Measurements from ENCODE around the gene KRT81.

KRT81 gene

GRCh38 chr12:52246720-52247621, 44.4 kb downstream of the KRT81 start:
- no peak overlapping the region for H3K9ac ChIP-seq (ENCODE audit: low read length)
- no peak overlapping the region for H3K4ac ChIP-seq (ENCODE audit: low read depth, low read length)
- H3K4me1 ChIP-seq (ENCODE audit: control insufficient read depth in 1 of 2, insufficient read depth in 2 of 2, low read length in 2 of 2) = peaks cover 19 to 36% of the 10 kb centered on the region in 2 experiments
- no peaks in the 10 kb centered on the region for H3K79me1 ChIP-seq (ENCODE audit: low read length)
- no peak overlapping the region for H3K23ac ChIP-seq (ENCODE audit: low read length)
- H4K91ac ChIP-seq (ENCODE audit: low read depth, low read length) = no peak overlapping the region
- H3K36me3 ChIP-seq (ENCODE audit: control insufficient read depth in 1 of 2, insufficient read depth in 2 of 2, low read length in 2 of 2) = peaks cover 69 to 74% of the 10 kb centered on the region in 2 experiments
- H4K8ac ChIP-seq (ENCODE audit: low read depth, low read length) = no peak overlapping the region
- no peak overlapping the region for H3K4me3 ChIP-seq (ENCODE audit: low read depth, low read length)
- no peak overlapping the region for H3K14ac ChIP-seq (ENCODE audit: low read length)
- no peak overlapping the region for H3K27ac ChIP-seq (ENCODE audit: low read depth, low read length)
- H3K27me3 ChIP-seq (ENCODE audit: insufficient read depth, low read length) = no peaks in the 10 kb centered on the region
- peak in 1 of 2 donors; percentile 47 for DNase-seq
- no peak overlapping the region for H3K4me2 ChIP-seq (ENCODE audit: low read length)
- H2AK5ac ChIP-seq (ENCODE audit: low read length) = no peak overlapping the region
- no peaks in the 10 kb centered on the region for H3K79me2 ChIP-seq (ENCODE audit: control insufficient read depth, insufficient read depth, low read length, poor library complexity)
- H2BK12ac ChIP-seq (ENCODE audit: low read length) = no peak overlapping the region
- WGBS (ENCODE audit: extremely low coverage, insufficient coverage, insufficient read length) = no CpG with 5 or more reads among the region's 10 CpGs
- H2BK120ac ChIP-seq (ENCODE audit: insufficient read depth, low read length, poor library complexity) = no peak overlapping the region
- no peak overlapping the region for H3K18ac ChIP-seq (ENCODE audit: low read length)
- peaks cover 4% of the 10 kb centered on the region for H3K9me3 ChIP-seq (ENCODE audit: insufficient read depth, low read depth, low read length)
- no peak overlapping the region for H4K12ac ChIP-seq (ENCODE audit: low read depth, low read length)
- no peak overlapping the region for H2BK5ac ChIP-seq (ENCODE audit: low read depth, low read length, poor library complexity)
- no peak overlapping the region for H2AFZ ChIP-seq (ENCODE audit: insufficient read depth, low read length, poor library complexity)

- Histone ChIP-seq H3K4ac (ENCODE audit: low read depth, low read length) (no peak overlapping the region), H2BK12ac (ENCODE audit: low read length) (no peak overlapping the region), H4K12ac (ENCODE audit: low read depth, low read length) (no peak overlapping the region), H3K79me2 (ENCODE audit: control insufficient read depth, insufficient read depth, low read length, poor library complexity) (no peaks in the 10 kb centered on the region), H4K8ac (ENCODE audit: low read depth, low read length) (no peak overlapping the region), H3K9me3 (ENCODE audit: insufficient read depth, low read depth, low read length) (peaks cover 4% of the 10 kb centered on the region), H3K4me3 (ENCODE audit: low read depth, low read length) (no peak overlapping the region), H2BK5ac (ENCODE audit: low read depth, low read length, poor library complexity) (no peak overlapping the region), H3K14ac (ENCODE audit: low read length) (no peak overlapping the region), H3K27me3 (ENCODE audit: insufficient read depth, low read length) (no peaks in the 10 kb centered on the region), H2AK5ac (ENCODE audit: low read length) (no peak overlapping the region), H2BK120ac (ENCODE audit: insufficient read depth, low read length, poor library complexity) (no peak overlapping the region), H3K23ac (ENCODE audit: low read length) (no peak overlapping the region), H3K4me1 (ENCODE audit: control insufficient read depth in 1 of 2, insufficient read depth in 2 of 2, low read length in 2 of 2) (peaks cover 19 to 36% of the 10 kb centered on the region in 2 experiments), H3K27ac (ENCODE audit: low read depth, low read length) (no peak overlapping the region), H3K9ac (ENCODE audit: low read length) (no peak overlapping the region), H3K18ac (ENCODE audit: low read length) (no peak overlapping the region), H3K79me1 (ENCODE audit: low read length) (no peaks in the 10 kb centered on the region), H3K4me2 (ENCODE audit: low read length) (no peak overlapping the region), H2AFZ (ENCODE audit: insufficient read depth, low read length, poor library complexity) (no peak overlapping the region), H3K36me3 (ENCODE audit: control insufficient read depth in 1 of 2, insufficient read depth in 2 of 2, low read length in 2 of 2) (peaks cover 75 to 80% of the 10 kb centered on the region in 2 experiments), H4K91ac (ENCODE audit: low read depth, low read length) (no peak overlapping the region)
- peak in 1 of 2 donors; percentile 57 for DNase-seq
- no CpG with 5 or more reads among the region's 7 CpGs for WGBS (ENCODE audit: extremely low coverage, insufficient coverage, insufficient read length)
These were observed 45.3 kb downstream of the KRT81 start for GRCh38 chr12:52245962-52246569.

GRCh38 chr12:52245259-52245961, 45.9 kb downstream of the KRT81 start:
- H3K36me3 ChIP-seq (ENCODE audit: control insufficient read depth in 1 of 2, insufficient read depth in 2 of 2, low read length in 2 of 2) = peaks cover 75 to 83% of the 10 kb centered on the region in 2 experiments
- H3K18ac ChIP-seq (ENCODE audit: low read length) = no peak overlapping the region
- H2BK12ac ChIP-seq (ENCODE audit: low read length) = no peak overlapping the region
- no peak overlapping the region for H3K4ac ChIP-seq (ENCODE audit: low read depth, low read length)
- H3K23ac ChIP-seq (ENCODE audit: low read length) = no peak overlapping the region
- no peak overlapping the region for H4K12ac ChIP-seq (ENCODE audit: low read depth, low read length)
- no peak overlapping the region for H2BK5ac ChIP-seq (ENCODE audit: low read depth, low read length, poor library complexity)
- peak in 1 of 2 donors; percentile 29 for DNase-seq
- H4K8ac ChIP-seq (ENCODE audit: low read depth, low read length) = no peak overlapping the region
- no peak overlapping the region for H4K91ac ChIP-seq (ENCODE audit: low read depth, low read length)
- no peaks in the 10 kb centered on the region for H3K79me2 ChIP-seq (ENCODE audit: control insufficient read depth, insufficient read depth, low read length, poor library complexity)
- H3K4me1 ChIP-seq (ENCODE audit: control insufficient read depth in 1 of 2, insufficient read depth in 2 of 2, low read length in 2 of 2) = peaks cover 19 to 36% of the 10 kb centered on the region in 2 experiments
- no peak overlapping the region for H3K4me3 ChIP-seq (ENCODE audit: low read depth, low read length)
- H3K9me3 ChIP-seq (ENCODE audit: insufficient read depth, low read depth, low read length) = peaks cover 4% of the 10 kb centered on the region
- no peak overlapping the region for H2AK5ac ChIP-seq (ENCODE audit: low read length)
- H3K27ac ChIP-seq (ENCODE audit: low read depth, low read length) = no peak overlapping the region
- no CpG with 5 or more reads among the region's 20 CpGs for WGBS (ENCODE audit: extremely low coverage, insufficient coverage, insufficient read length)
- no peaks in the 10 kb centered on the region for H3K79me1 ChIP-seq (ENCODE audit: low read length)
- H2AFZ ChIP-seq (ENCODE audit: insufficient read depth, low read length, poor library complexity) = no peak overlapping the region
- no peak overlapping the region for H3K4me2 ChIP-seq (ENCODE audit: low read length)
- H2BK120ac ChIP-seq (ENCODE audit: insufficient read depth, low read length, poor library complexity) = no peak overlapping the region
- H3K27me3 ChIP-seq (ENCODE audit: insufficient read depth, low read length) = no peaks in the 10 kb centered on the region
- no peak overlapping the region for H3K14ac ChIP-seq (ENCODE audit: low read length)
- no peak overlapping the region for H3K9ac ChIP-seq (ENCODE audit: low read length)

- H3K4ac ChIP-seq (ENCODE audit: low read depth, low read length) = no peak overlapping the region
- H4K8ac ChIP-seq (ENCODE audit: low read depth, low read length) = no peak overlapping the region
- WGBS (ENCODE audit: extremely low coverage, insufficient coverage, insufficient read length) = no CpG with 5 or more reads among the region's 3 CpGs
- H2BK12ac ChIP-seq (ENCODE audit: low read length) = peak overlapping the region; percentile 25
- H3K9ac ChIP-seq (ENCODE audit: low read length) = no peak overlapping the region
- H3K4me3 ChIP-seq (ENCODE audit: low read depth, low read length) = no peak overlapping the region
- H2BK5ac ChIP-seq (ENCODE audit: low read depth, low read length, poor library complexity) = no peak overlapping the region
- no peak overlapping the region for H3K23ac ChIP-seq (ENCODE audit: low read length)
- H3K4me1 ChIP-seq (ENCODE audit: control insufficient read depth in 1 of 2, insufficient read depth in 2 of 2, low read length in 2 of 2) = peaks cover 19 to 37% of the 10 kb centered on the region in 2 experiments
- no peak overlapping the region for H4K91ac ChIP-seq (ENCODE audit: low read depth, low read length)
- H4K12ac ChIP-seq (ENCODE audit: low read depth, low read length) = no peak overlapping the region
- DNase-seq = peak in 1 of 2 donors; percentile 32
- no peaks in the 10 kb centered on the region for H3K79me1 ChIP-seq (ENCODE audit: low read length)
- no peak overlapping the region for H3K18ac ChIP-seq (ENCODE audit: low read length)
- no peak overlapping the region for H3K14ac ChIP-seq (ENCODE audit: low read length)
- no peaks in the 10 kb centered on the region for H3K79me2 ChIP-seq (ENCODE audit: control insufficient read depth, insufficient read depth, low read length, poor library complexity)
- peaks cover 4% of the 10 kb centered on the region for H3K9me3 ChIP-seq (ENCODE audit: insufficient read depth, low read depth, low read length)
- H2AK5ac ChIP-seq (ENCODE audit: low read length) = no peak overlapping the region
- no peak overlapping the region for H2AFZ ChIP-seq (ENCODE audit: insufficient read depth, low read length, poor library complexity)
- H3K27ac ChIP-seq (ENCODE audit: low read depth, low read length) = peak overlapping the region; percentile 9
- peaks cover 73 to 84% of the 10 kb centered on the region in 2 experiments for H3K36me3 ChIP-seq (ENCODE audit: control insufficient read depth in 1 of 2, insufficient read depth in 2 of 2, low read length in 2 of 2)
- H3K27me3 ChIP-seq (ENCODE audit: insufficient read depth, low read length) = no peaks in the 10 kb centered on the region
- H3K4me2 ChIP-seq (ENCODE audit: low read length) = no peak overlapping the region
- H2BK120ac ChIP-seq (ENCODE audit: insufficient read depth, low read length, poor library complexity) = no peak overlapping the region
These were observed 46.7 kb downstream of the KRT81 start for GRCh38 chr12:52244615-52244994.
